Neural cell (in vitro differentiated cells): ENCODE data around the gene GRK1.

ENCODE experiments used
- EP300 ChIP-seq: fragments of 450-650 bp; conservative IDR thresholded peaks from 2 replicates; pipeline ENCODE4 v1.6.1; 2014; ENCODE audit warnings: antibody characterized with exemption, mild to moderate bottlenecking, moderate library complexity; ENCODE audit not compliant: poor library complexity, severe bottlenecking
- RAD21 ChIP-seq: fragments of 450-650 bp; conservative IDR thresholded peaks from 2 replicates; pipeline ENCODE4 v1.6.1; 2014; ENCODE audit warnings: antibody characterized with exemption, mild to moderate bottlenecking, moderate library complexity
- TF ChIP-seq, protein P1 (sequence below): fragments of 450-650 bp; IDR thresholded peaks from 2 replicates; pipeline ENCODE4 v1.5.1; 2014; ENCODE audit warnings: antibody characterized with exemption, mild to moderate bottlenecking, moderate library complexity; ENCODE audit not compliant: poor library complexity, severe bottlenecking
- TF ChIP-seq, protein P2 (sequence below): IDR thresholded peaks from 2 replicates; pipeline ENCODE4 v1.6.1; 2012; ENCODE audit warnings: borderline replicate concordance

DNA sequence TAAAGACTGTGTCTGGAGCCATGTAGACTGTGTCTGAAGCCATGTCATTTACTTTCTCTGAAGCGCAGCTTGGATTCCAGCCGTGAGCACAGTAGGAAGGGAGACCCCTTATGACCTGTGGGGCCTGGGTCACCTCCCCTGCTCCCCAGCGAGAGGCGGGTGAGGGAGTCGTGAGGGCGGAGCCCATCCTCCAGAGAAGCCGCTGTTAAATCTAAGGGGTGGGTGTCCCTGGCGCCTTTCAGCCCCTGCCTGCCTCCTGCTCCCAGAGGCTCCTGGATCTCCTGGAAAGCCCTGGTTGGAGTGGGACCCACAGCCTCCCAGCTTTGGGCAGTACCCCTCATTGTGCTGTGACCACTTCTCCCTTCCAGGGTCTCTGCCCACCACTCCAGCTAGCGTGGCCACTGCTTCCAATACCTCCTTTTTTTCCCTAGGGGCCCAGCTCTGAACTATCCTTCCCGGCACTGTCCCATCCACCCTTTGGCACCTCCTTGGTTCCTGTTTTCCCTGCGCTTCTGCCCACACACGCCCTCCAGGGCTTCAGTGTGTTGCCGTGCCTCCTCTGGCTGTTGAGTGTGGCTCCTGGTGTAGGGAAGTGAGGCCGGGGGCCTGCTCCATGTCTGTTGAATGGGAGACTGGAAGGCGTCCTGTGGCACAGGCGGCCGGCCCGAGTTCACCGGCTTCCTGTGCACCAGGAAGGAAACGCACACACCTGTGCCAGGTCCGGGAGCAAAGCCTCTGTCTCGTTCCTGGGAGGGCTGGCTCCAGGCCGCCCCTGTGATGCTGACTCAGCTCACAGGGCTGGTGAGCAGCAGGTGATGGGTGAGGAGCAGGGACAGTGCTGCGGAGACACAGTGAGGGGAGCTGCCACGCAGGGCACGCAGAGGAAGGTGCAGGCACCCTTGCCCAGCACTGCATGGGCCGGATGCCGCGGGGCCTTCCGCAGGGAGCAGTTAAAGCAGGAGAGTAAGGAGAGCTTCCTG is 38.4 kb upstream of the GRK1 start:
- TF ChIP-seq, protein P1, sequence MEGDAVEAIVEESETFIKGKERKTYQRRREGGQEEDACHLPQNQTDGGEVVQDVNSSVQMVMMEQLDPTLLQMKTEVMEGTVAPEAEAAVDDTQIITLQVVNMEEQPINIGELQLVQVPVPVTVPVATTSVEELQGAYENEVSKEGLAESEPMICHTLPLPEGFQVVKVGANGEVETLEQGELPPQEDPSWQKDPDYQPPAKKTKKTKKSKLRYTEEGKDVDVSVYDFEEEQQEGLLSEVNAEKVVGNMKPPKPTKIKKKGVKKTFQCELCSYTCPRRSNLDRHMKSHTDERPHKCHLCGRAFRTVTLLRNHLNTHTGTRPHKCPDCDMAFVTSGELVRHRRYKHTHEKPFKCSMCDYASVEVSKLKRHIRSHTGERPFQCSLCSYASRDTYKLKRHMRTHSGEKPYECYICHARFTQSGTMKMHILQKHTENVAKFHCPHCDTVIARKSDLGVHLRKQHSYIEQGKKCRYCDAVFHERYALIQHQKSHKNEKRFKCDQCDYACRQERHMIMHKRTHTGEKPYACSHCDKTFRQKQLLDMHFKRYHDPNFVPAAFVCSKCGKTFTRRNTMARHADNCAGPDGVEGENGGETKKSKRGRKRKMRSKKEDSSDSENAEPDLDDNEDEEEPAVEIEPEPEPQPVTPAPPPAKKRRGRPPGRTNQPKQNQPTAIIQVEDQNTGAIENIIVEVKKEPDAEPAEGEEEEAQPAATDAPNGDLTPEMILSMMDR = no peak
- TF ChIP-seq, protein P2, sequence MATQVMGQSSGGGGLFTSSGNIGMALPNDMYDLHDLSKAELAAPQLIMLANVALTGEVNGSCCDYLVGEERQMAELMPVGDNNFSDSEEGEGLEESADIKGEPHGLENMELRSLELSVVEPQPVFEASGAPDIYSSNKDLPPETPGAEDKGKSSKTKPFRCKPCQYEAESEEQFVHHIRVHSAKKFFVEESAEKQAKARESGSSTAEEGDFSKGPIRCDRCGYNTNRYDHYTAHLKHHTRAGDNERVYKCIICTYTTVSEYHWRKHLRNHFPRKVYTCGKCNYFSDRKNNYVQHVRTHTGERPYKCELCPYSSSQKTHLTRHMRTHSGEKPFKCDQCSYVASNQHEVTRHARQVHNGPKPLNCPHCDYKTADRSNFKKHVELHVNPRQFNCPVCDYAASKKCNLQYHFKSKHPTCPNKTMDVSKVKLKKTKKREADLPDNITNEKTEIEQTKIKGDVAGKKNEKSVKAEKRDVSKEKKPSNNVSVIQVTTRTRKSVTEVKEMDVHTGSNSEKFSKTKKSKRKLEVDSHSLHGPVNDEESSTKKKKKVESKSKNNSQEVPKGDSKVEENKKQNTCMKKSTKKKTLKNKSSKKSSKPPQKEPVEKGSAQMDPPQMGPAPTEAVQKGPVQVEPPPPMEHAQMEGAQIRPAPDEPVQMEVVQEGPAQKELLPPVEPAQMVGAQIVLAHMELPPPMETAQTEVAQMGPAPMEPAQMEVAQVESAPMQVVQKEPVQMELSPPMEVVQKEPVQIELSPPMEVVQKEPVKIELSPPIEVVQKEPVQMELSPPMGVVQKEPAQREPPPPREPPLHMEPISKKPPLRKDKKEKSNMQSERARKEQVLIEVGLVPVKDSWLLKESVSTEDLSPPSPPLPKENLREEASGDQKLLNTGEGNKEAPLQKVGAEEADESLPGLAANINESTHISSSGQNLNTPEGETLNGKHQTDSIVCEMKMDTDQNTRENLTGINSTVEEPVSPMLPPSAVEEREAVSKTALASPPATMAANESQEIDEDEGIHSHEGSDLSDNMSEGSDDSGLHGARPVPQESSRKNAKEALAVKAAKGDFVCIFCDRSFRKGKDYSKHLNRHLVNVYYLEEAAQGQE = no peak
- no peak for TF ChIP-seq RAD21
- TF ChIP-seq EP300 = no peak
